ENCODE results near the gene ASCC3.

ASCC3 gene

DNA sequence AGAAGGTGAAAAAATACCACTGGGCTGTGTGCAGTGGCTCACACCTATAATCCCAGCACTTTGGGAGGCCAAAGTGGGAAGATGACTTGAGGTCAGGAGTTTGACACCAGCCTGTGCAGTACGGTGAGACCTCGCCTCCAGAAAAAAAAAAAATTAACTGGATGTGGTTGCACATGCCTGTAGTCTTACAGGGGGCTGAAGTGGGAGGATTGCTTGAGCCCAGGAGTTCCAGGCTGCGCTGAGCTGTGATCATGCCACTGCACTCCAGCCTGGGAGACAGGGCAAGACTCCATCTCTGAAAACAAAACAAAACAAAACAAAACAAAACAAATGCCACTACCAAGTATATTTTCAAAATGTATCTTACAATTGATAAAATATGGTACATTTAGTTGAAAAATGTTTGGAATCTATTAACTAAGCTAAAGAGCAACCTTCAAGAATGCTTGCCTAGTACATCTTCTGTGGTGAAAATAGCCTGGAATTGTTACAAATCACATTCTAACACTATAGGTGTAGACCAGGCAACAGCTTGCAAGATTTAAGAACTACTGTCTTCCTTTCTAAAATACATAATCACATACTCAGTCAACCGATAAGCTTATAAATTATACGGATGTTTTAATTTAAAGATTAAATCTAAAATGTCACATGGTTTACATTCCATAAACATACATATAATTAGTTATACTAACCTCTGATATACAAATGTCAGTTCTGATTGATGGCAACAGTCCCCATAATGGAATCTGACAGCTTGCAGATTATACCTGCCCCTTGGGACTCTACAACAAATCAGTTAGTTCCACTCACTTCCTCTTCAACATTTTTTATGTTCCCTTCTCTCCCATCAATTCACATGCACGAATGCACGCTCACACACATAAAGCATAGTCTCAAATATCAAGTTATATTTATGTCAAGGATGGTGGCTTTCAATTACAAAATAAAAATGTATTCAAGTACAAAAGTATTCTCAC, 150.8 kb downstream of the ASCC3 start:
- no peak for DNase-seq

DNA sequence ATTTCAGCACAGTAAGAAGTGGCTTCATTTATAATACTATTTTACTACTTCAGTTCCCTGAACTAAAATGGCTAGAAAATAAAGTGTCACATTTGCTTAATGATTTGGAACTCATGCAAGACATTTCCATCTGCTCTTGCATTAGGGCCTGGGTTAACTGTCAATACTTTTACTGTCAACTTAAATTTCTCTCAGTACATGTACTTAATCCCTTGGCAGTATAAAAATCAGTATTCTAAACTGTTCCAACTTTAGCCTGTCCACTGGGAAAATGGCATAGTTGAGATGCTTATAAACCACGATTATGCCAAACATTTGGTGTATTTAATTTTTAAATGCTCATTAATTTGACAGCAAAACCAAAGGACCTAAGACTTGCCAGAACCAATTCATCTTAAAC, 154.5 kb downstream of the ASCC3 start:
- no peak for DNase-seq

DNA sequence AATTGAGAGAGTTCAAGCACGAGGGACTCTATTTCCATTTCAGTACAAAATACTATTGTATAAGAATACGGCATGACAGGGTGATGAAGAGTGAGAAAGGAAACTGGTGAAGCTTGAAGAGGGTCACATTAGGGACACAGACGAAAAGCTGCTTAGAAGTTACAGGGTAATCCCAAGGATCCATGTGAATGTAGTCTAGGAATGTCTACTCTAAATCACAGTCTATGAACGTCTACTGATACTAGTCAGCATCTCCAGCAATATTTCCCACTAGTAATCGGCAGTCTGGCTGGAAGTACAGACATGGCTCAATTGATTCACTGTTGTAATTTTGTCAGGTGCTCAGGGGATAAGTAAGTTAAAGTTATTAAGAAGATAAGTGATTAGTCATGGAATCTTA, 156.4 kb downstream of the ASCC3 start:
- no peak for DNase-seq

DNA sequence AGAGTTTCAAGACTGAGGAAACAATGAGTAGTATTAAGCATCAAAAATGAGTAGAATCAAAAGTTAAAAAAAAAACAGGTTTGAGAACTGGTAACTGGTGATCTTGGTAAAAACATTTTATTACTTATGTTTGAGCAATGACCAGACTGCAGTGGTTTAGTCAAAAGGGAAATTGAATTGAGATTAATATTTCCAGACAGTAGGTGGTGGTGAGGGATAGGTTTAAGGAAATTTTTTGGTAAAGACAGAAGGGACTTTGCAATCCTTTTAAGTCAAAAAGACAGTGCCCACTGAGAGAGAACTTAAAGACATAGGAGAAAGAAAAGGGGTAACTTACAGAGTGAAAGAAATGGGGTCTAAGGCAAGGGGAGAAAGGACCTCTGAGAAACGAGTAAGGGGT, 156.9 kb downstream of the ASCC3 start:
- DNase-seq = no peak

DNA sequence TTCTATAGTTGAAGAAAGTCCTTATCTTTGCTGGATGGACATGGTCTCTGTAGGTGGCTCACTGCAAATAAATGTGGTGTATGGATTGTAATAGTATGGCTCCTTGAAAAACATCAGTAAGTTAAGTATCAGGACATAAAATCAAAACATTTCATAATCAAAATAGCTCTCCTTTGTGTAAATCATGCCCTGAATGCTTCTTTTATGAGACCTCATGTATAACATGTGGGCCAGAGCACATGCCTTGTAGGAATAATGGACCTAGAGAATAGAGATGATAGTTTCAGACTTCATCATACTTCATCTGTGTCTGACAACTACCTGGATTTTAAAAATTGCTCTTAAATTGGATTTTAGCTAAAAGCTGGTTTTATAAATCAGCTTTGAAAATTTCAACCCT, 159.9 kb downstream of the ASCC3 start:
- no peak for DNase-seq

DNA sequence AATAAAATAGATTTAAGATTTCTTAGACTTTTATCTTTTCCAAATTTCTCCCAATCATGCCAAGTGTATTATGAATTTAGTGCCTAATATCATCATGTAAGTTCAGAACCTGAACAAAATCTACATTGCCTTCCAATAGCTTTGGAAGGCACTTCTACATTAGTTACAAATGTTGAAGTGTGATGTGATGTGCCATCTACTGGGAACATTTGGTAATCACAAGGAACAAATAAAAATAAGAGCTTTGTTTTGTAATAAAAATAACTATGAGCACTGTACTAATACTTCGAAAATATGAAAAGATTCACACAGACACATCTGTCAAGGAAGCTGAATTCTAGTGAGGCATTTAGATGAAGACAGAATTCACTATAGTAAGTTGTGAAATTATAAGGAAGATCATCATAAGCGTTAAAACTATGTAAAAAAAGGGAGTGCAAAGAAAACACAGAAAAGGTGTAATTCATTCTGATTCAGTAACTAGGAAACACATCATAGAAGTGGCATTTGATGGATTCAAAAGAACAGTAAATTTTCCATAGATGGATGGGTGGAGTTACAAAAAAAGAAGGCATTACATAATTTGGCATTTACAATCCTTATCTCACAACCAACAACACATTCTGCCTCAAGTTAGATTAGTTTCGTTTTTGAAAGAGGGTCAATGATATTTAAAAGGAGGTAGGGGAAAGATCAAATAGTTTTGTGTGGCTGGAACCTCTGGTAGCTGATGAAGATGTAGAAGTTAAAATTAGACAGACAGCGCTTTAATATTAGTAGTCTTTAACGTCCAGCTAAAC, 161.0 kb downstream of the ASCC3 start:
- no peak for DNase-seq

DNA sequence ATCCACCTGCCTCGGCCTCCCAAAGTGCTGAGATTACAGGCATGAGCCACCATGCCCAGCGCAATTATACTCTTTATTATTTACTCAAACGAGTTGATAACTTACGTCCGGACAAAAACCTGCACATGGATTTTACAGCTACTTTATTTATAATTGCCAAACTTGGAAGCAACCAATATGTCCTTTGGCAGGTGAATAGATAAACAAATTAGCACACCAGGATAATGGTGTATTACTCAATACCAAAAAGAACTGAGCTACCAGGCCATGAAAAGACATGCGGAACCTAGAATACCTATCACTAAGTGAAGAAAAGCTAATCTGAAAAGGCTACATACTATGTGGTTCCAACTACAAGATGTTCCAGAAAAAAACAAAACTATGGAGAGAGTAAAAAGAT, 168.1 kb downstream of the ASCC3 start:
- DNase-seq = no peak

DNA sequence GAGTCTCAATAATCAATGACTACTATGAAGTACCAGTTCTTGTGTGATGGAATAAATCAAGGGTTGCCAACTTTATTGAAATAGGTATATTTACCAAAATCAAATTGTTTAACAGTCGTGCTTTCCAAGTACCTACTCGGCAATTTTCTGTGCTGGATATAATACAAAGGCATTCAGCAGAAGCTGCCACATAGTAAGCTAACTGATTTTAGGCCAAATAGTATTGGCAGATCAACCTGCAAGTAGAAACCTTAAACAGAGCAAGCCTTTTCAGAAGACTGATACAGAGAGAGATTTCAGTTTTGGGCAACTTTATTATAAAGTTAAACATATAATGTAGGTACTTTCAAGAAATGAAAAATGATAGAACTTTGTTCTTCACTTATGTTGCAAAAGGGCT, 174.6 kb downstream of the ASCC3 start:
- no peak for DNase-seq

DNA sequence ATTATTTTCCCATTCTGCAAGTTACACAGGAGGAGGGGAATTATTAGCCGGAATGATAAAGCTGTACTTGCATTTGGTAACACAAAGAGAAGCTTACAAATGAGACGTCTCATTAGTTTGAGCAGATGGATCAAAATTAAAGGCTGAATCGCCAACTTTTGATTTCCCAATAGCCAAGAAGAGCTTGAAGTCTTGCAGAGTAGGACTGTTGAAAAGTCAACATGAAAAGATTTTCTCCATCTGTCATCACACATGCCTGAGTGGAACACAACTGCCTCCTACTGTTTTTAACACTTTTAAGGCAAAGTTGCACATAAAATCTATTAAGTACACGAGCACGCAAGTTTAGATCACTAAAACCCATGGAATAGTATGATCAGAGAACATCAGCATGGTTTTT, 176.2 kb downstream of the ASCC3 start:
- DNase-seq = no peak

DNA sequence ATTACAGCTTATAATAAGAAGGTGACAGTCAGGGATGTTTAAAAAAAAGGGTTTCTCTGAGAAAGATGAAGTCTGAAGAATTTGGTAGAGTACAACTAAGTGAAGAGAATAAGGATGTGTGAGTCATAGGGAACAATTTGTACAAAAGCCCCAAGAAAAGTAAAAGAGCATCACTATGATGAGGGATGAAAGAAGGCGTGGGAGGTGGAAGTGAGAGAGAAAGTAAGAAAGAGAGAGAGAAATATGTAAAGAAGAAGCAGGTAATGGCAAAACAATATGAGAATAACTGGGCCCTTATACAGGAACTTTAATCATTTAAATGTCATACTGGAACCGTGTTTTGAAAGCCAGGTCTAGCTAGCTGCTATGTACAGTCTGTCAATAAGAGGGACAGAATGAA, 179.4 kb downstream of the ASCC3 start:
- DNase-seq = no peak

DNA sequence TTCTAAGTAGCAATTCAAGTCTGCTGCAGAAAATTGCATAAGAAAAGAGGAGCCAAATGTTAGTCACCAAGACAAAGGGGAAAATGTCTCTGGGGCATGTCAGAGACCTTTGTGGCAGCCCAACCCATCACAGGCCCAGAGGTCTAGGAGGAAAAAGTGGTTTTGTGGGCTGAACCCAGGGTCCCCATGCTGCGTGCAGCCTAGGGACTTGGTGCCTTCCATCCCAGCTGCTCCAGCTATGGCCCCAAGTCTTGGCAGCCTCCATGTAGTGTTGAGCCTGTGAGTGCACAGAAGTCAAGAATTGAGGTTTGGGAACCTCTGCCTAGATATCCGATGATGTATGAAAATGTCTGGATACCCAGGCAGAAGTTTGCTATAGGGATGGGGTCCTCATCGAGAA, 181.1 kb downstream of the ASCC3 start:
- no peak for DNase-seq

DNA sequence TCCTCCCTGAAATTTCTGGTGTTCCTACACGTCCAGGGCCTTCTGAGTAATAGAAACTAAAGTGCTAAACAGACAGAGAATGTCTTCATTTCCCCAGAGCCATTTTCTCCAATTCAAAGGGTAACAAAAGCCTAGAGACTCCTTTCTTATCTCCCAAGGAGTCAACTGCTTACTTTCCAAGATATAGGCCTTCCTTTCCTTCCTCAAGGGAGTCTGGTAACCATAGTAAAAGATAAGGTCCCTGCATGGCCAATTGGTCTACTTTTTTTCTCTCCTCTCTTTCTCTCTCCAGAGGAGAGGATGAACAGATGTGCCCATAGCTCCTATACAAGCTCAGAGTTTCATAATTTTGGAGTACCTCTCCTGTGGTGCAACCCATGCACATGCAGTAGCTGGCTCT, 185.7 kb downstream of the ASCC3 start:
- no peak for DNase-seq

DNA sequence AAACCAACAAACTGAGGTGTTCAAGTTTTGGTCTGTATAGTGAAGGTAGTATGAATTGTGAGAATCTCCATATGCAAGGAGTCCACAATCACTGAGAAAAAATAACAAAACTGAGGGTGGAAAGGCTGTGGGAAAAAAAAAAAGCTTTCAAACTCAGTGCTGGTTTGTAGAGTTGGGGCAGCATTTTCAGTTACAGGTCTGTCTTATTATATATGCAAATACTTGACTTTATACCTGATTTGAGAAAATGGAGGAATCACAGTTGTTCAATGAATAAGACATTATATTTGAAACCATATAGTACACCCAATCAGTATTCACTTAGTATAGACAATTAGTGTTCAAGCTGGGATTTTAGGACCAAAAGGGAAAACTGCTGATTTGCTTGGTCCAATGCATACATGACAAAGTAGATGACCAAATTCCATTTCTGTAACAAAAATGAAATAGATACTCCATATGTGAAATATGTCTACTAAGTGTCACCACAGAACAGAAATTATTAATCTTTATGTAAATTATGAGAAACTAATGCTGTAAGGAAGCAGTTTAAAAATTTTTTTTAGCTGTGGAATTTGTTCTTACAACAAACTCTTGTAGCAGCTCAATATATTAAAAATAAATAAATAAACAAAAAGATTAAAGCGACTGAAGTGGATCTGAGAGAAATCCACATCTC, 187.7 kb downstream of the ASCC3 start:
- no peak for DNase-seq

DNA sequence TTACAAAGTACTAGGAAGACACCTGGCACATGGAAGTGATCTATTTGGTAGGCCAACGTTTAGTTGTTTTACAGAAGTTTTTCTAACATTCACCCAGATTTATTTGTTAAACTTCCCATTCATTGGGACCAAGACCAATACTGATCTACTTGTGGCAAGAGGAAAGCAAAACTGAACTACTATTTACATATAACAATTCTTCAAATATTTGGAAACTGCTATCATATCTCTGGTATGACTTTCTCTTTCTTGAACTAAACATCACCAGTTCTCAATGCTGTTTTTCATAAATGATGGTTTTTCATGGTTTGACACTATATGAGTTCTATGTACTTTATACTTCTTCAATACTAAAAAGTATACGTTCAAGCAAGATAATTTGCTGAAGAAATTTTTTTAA, 189.2 kb downstream of the ASCC3 start:
- no peak for DNase-seq

DNA sequence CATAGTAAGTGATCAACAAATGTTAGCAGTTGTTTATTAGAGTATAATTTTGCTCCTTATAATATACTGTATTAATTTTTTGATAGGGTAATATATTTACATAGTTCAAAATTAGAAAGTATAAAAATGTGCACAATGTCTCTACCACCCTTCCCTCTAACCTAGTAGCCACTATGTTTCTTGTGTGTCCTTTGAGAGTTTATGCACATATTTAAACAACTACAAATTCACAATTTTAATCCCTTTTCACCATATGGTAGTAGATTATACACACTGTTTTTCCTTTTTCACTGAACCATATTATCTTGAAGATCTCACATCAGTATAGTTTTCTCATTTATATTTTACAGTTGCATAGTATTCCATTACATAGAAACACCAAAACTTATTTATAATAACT, 194.9 kb downstream of the ASCC3 start:
- DNase-seq = no peak

DNA sequence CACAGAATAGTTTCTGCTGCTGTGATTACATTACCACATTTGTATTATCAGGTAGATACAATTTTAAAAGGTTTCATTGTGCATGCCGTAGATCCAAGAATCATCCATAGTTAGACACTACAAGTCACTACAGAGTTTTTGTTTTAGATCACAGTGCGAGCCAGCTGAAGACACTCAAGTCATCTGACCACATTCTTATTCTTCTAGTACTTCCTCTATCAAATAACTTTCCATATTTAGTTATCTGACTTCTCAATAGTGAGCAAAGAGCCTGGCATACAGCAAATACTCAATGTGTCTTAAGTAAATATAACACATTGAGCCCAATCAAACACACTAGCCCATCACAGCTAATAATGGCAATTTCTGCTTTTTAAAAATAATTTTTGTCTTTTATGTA, 195.4 kb downstream of the ASCC3 start:
- DNase-seq = no peak

DNA sequence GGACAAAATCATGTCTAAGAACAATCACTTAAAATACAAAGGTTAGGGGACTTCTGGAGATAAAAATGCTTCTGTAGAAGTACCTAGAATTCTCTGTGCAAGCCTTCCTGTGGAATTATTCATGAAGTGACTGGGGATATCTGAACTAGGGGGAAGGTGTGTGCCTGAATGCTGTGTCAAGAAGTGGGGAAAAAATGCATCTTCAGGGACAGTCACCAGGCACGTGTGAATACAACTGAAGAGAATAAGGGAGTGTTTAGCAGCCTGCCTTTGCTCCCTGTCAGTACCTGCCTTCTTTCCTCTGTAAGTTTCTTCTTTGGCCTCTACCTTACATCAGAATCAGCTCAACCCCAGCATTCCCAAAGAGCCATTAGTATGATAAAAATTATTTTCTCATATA, 201.0 kb downstream of the ASCC3 start:
- DNase-seq = no peak

DNA sequence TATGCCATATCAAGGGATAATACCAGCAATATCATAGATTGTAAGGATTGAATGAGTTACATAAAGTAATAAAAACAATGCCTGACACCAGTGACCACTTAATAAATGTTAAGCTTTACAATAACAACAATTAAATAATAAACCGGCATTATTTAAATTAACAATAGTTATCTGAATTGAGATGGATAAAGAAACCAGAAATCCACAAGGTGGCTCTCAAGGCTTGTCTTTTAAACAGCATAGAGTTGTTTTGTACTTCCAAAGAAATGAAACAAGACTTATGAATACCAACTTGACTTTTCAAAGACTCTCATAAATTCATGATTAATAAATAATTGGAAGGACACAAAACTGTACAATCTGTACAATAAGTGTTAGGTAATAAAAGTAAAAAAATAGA, 203.1 kb downstream of the ASCC3 start:
- no peak for DNase-seq

DNA sequence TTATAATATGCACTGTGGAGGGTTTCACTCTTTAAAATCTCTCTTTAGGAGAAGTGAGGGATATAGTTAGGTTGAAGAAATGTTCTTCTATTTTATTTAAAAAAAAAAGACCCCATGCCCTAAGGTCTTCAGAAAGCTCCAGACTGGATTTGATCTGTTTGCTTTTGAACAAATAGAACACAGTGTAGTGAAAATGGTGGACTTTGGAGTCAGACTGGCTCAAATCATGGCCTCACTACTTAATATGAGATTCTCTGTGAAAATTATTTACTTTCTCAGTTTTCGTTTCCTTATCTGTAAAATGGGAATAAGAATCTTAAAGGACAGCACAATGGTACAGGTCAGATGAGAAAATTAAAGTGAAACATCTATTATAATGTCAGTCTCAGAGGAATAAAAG, 203.9 kb downstream of the ASCC3 start:
- no peak for DNase-seq

DNA sequence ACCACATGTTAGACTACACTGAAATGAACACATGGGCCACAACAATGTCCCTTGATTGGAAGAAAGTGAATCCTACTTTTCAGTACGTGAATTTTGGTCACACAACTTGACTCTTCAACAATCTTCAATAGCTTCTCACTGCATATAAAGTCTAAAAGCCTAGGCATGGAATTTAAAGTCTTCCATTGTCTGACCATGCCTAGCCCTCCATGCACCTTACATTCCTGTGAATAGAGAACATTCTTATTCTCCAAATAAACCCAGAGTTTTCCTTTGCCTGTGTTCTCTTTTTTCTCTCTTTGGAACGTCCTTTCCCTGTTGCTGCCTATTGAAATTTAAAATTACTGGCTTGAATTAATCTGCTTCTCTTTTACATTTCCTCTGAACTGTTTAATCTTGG, 207.5 kb downstream of the ASCC3 start:
- no peak for DNase-seq

DNA sequence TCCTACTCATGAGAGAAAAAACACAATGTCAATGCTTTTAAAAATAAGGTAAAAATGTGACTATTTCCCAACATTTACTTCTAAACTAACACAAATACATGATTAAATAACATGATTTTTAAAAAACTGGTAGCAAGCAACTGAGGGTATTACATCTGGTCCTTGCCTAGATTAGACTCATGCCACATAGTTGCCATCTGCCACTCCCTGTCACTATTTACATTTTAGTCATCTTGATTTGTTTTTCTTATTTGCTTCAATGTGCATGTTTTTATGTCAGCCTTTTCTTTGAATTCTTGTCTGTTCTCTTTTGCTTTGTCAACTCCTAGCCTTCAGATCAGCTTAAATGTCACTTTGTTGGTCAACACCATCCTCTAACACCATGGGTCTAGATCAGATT, 209.4 kb downstream of the ASCC3 start:
- DNase-seq = no peak

DNA sequence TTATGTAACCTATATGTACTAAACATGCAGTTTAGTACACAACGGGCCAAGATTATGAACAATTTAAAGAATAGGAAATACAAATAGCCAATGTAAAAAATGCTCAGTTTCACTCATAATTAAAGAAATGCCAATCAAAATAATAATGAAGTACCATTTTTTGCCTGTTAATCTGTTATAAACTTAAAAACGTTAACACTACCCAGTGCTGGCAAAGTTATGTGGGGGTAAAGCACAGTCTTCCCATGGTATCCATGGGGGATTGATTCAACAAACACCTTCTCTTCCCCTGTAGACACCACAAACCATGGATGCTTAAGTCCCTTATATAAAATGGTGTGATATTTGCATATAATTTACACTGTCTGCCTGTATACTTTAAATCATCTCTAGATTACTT, 211.1 kb downstream of the ASCC3 start:
- DNase-seq = no peak
